Hematopoietic multipotent progenitor cell treated with erythropoietin and hydrocortisone succinate and interleukin-3 and kit ligand, for 4 days (in vitro differentiated cells): ENCODE data around the gene MBD3.
"Not testable (repeated sequence)": the region's sequence is repeated elsewhere in the genome, so short reads cannot be mapped to it uniquely, and the experiment has no call there.

Experiments
- DNase-seq: peaks from one replicate; pipeline ENCODE4 v3.0.0-alpha.2; 2015

The MBD3 gene

GRCh38 chr19:1533510-1534150 lies 59.0 kb downstream of the MBD3 start:
- no peak for DNase-seq

- DNase-seq = no peak
Measured at GRCh38 chr19:1532003-1532402, 60.7 kb downstream of the MBD3 start.

GRCh38 chr19:1531587-1531986 lies 61.1 kb downstream of the MBD3 start:
- DNase-seq = no peak

GRCh38 chr19:1530856-1531255 lies 61.8 kb downstream of the MBD3 start:
- DNase-seq = not testable (repeated sequence)

GRCh38 chr19:1529430-1529816 lies 63.2 kb downstream of the MBD3 start:
- DNase-seq = no peak

GRCh38 chr19:1528596-1529429 lies 63.9 kb downstream of the MBD3 start:
- no peak for DNase-seq

GRCh38 chr19:1527650-1528309 lies 64.9 kb downstream of the MBD3 start:
- DNase-seq = no peak

- no peak for DNase-seq
Measured at GRCh38 chr19:1526979-1527649, 65.6 kb downstream of the MBD3 start.

GRCh38 chr19:1526066-1526778 lies 66.4 kb downstream of the MBD3 start:
- no peak for DNase-seq

GRCh38 chr19:1525343-1525742 lies 67.3 kb downstream of the MBD3 start:
- no peak for DNase-seq

- DNase-seq = no peak
Measured at GRCh38 chr19:1524972-1525325, 67.7 kb downstream of the MBD3 start.

GRCh38 chr19:1524287-1524971 lies 68.2 kb downstream of the MBD3 start:
- no peak for DNase-seq
